GM23338 (cell line): Measurements from ENCODE around the gene ZNF622. TPM values are rescaled to one million over a fixed set of nuclear protein-coding genes. Genes with fewer than 3 reads are reported as not detected.

Source experiments
- ATAC-seq: fragments of 200-7000 bp; cut with Tn5 transposase; 3 replicates; pipeline ENCODE4 v1.9.1; 2020
- DNase-seq: peaks from one replicate; pipeline ENCODE4 v3.0.0-alpha.2; 2015; ENCODE audit warnings: low spot score
- H2AFZ ChIP-seq: fragments of 200-600 bp; sonication (generic); 2 replicates; pipeline ENCODE4 v1.8.0; 2016; ENCODE audit warnings: antibody characterized with exemption, mild to moderate bottlenecking, moderate library complexity
- H3F3A ChIP-seq: fragments of 200-600 bp; sonication (generic); replicated peaks from 2 replicates; pipeline ENCODE4 v1.8.0; 2017; ENCODE audit warnings: antibody characterized with exemption, mixed run types, low read depth
- H3K27ac ChIP-seq: fragments of 200-600 bp; sonication (generic); 2 replicates; pipeline ENCODE4 v1.6.1; 2016; ENCODE audit warnings: low read depth
- H3K27me3 ChIP-seq: fragments of 200-600 bp; sonication (generic); 2 replicates; pipeline ENCODE4 v1.8.0; 2016; ENCODE audit warnings: mild to moderate bottlenecking, mixed run types, moderate library complexity; ENCODE audit not compliant: insufficient read depth
- H3K36me3 ChIP-seq: fragments of 200-600 bp; sonication (generic); 2 replicates; pipeline ENCODE4 v1.8.0; 2016; ENCODE audit warnings: mild to moderate bottlenecking; ENCODE audit not compliant: insufficient read depth
- H3K4me1 ChIP-seq: fragments of 200-600 bp; sonication (generic); 2 replicates; pipeline ENCODE4 v1.8.0; 2016; ENCODE audit warnings: mild to moderate bottlenecking, moderate library complexity; ENCODE audit not compliant: insufficient read depth
- H3K4me2 ChIP-seq: fragments of 200-600 bp; sonication (generic); 2 replicates; pipeline ENCODE4 v1.7.1; 2017; ENCODE audit warnings: mixed run types
- H3K4me3 ChIP-seq: fragments of 200-600 bp; sonication (generic); 2 replicates; pipeline ENCODE4 v1.6.1; 2016; ENCODE audit warnings: mixed run types
- H3K79me2 ChIP-seq: fragments of 200-600 bp; sonication (generic); replicated peaks from 2 replicates; pipeline ENCODE4 v1.8.0; 2017; ENCODE audit warnings: mild to moderate bottlenecking; ENCODE audit not compliant: insufficient read depth
- H3K9me2 ChIP-seq: fragments of 200-600 bp; sonication (generic); 2 replicates; pipeline ENCODE4 v1.8.0; 2017; ENCODE audit not compliant: insufficient read depth
- H4K20me1 ChIP-seq: fragments of 200-600 bp; sonication (generic); replicated peaks from 2 replicates; pipeline ENCODE4 v1.8.0; 2017; ENCODE audit warnings: mild to moderate bottlenecking; ENCODE audit not compliant: insufficient read depth
- H3K27ac Mint-ChIP-seq: 2 replicates; pipeline ENCODE4 v1.8.0; 2020; ENCODE audit warnings: inconsistent platforms, mild to moderate bottlenecking, moderate library complexity, mixed read lengths
- H3K27me3 Mint-ChIP-seq: 3 replicates; pipeline ENCODE4 v1.8.0; 2022; ENCODE audit warnings: low read depth, mild to moderate bottlenecking, moderate library complexity, mixed read lengths, inconsistent platforms; ENCODE audit not compliant: insufficient read depth, poor library complexity
- H3K36me3 Mint-ChIP-seq: 3 replicates; pipeline ENCODE4 v1.8.0; 2021; ENCODE audit warnings: low read depth, mild to moderate bottlenecking, inconsistent platforms, moderate library complexity, mixed read lengths
- H3K4me1 Mint-ChIP-seq: 3 replicates; pipeline ENCODE4 v1.8.0; 2020; ENCODE audit warnings: mild to moderate bottlenecking, inconsistent platforms, mixed read lengths
- H3K4me3 Mint-ChIP-seq: 3 replicates; pipeline ENCODE4 v1.8.0; 2021; ENCODE audit warnings: moderate library complexity, mild to moderate bottlenecking, inconsistent platforms, mixed read lengths
- H3K9me3 Mint-ChIP-seq: 3 replicates; pipeline ENCODE4 v1.8.0; 2020; ENCODE audit warnings: moderate library complexity, mild to moderate bottlenecking, inconsistent platforms, mixed read lengths
- CREB1 ChIP-seq: fragments of 250-450 bp; sonication (Bioruptor Pico); IDR thresholded peaks from 2 replicates; pipeline ENCODE4 v1.5.0; 2020; ENCODE audit warnings: low read depth, mild to moderate bottlenecking, moderate library complexity
- EZH2phosphoT487 ChIP-seq: fragments of 200-600 bp; sonication (generic); IDR thresholded peaks from one replicate; pipeline ENCODE4 v1.8.1; 2018; ENCODE audit warnings: antibody characterized with exemption; ENCODE audit not compliant: unreplicated experiment
- JUNB ChIP-seq: IDR thresholded peaks from one replicate; pipeline ENCODE4 v1.6.1; 2016; ENCODE audit warnings: antibody characterized with exemption; ENCODE audit not compliant: unreplicated experiment
- POLR2AphosphoS5 ChIP-seq: IDR thresholded peaks from 2 replicates; pipeline ENCODE4 v1.6.1; 2016; ENCODE audit warnings: antibody characterized with exemption, low read depth
- REST ChIP-seq: IDR thresholded peaks from one replicate; pipeline ENCODE4 v1.6.1; 2018; ENCODE audit warnings: antibody characterized with exemption; ENCODE audit not compliant: unreplicated experiment
- STAT1 ChIP-seq: IDR thresholded peaks from one replicate; pipeline ENCODE4 v1.6.1; 2016; ENCODE audit warnings: antibody characterized with exemption; ENCODE audit not compliant: unreplicated experiment
- ZNF462 ChIP-seq: fragments of 250-450 bp; sonication (Bioruptor Pico); IDR thresholded peaks from 2 replicates; pipeline ENCODE4 v1.5.0; 2020; ENCODE audit warnings: mild to moderate bottlenecking, moderate library complexity
- polyA plus RNA-seq: library from polyadenylated mRNA; unstranded; fragments of >200 nt; fragmentation: Nextera tagmentation; extraction: Ambion mirVana; gene quantifications from 2 replicates; pipeline ENCODE4 v1.2.1, GENCODE V29; 2016
- total RNA-seq: library from RNA; depleted of rRNA; stranded (reverse); fragments of >200 nt; shearing (Covaris generic); gene quantifications from 2 replicates; pipeline ENCODE4 v1.2.3, GENCODE V29; 2014

ZNF622 gene
- total and polyA plus RNA-seq, 2 experiments from 2014 or later, result 20.1 to 30.7 TPM

GRCh38 chr5:16461782-16462181 lies 3.8 kb downstream of the ZNF622 start (continued):
- TF ChIP-seq ZNF462 (CRISPR knock-in tag), result no peak
- no peak for TF ChIP-seq POLR2AphosphoS5

- DNase-seq (no peak), ATAC-seq (no peak)
- no peaks in the 10 kb centered on the region for H3K27me3 ChIP-seq
- Mint-ChIP-seq H3K9me3 (no peaks in the 10 kb centered on the region; the same call in 2 of the 3 replicates), H3K4me3 (no peak overlapping the region), H3K27me3 (peaks cover 8% of the 10 kb centered on the region), H3K36me3 (peaks cover 50% of the 10 kb centered on the region), H3K27ac (no peak overlapping the region), H3K4me1 (peaks cover 16% of the 10 kb centered on the region)
- peaks cover 23% of the 10 kb centered on the region for H3K36me3 ChIP-seq
- peaks cover 15% of the 10 kb centered on the region for H3K4me1 ChIP-seq
- no peak overlapping the region for H2AFZ ChIP-seq
- H3K9me2 ChIP-seq, result no peaks in the 10 kb centered on the region
- H3K4me2 ChIP-seq, result no peak overlapping the region
- H4K20me1 ChIP-seq, result peaks cover 8% of the 10 kb centered on the region
- no peaks in the 10 kb centered on the region for H3F3A ChIP-seq
- no peak overlapping the region for H3K4me3 ChIP-seq
- H3K27ac ChIP-seq, result no peak overlapping the region
- H3K79me2 ChIP-seq, result peaks cover 40% of the 10 kb centered on the region
- no peak for TF ChIP-seq CREB1 (CRISPR knock-in tag)
- TF ChIP-seq JUNB, result no peak
- no peak for TF ChIP-seq ZNF462 (CRISPR knock-in tag)
- TF ChIP-seq REST, result no peak
- TF ChIP-seq EZH2phosphoT487, result no peak
- TF ChIP-seq STAT1, result no peak
These were observed 4.6 kb downstream of the ZNF622 start for GRCh38 chr5:16461026-16461425.
